ENCODE data around the gene HK3.

Gene HK3

GRCh38 chr5:176889321-176890280 is 9.5 kb downstream of the HK3 start:
- no peak overlapping the region for H3K4me3 ChIP-seq (ENCODE audit: low read length)
- no peak for TF ChIP-seq CTCF (conservative IDR thresholded peaks at IDR 0.05; ENCODE audit: low read length)
- no peak for DNase-seq (ENCODE audit: low read depth)

GRCh38 chr5:176888865-176889165 is 10.3 kb downstream of the HK3 start:
- DNase-seq (ENCODE audit: low read depth), result no peak
- no peak for TF ChIP-seq CTCF (conservative IDR thresholded peaks at IDR 0.05; ENCODE audit: low read length)
- H3K4me3 ChIP-seq (ENCODE audit: low read length), result no peak overlapping the region

- no peak overlapping the region for H3K4me3 ChIP-seq (ENCODE audit: low read length)
- TF ChIP-seq CTCF (conservative IDR thresholded peaks at IDR 0.05; ENCODE audit: low read length), result no peak
- no peak for DNase-seq (ENCODE audit: low read depth)
Measured at GRCh38 chr5:176888016-176888864, 10.9 kb downstream of the HK3 start.

GRCh38 chr5:176887252-176887849 is 11.8 kb downstream of the HK3 start:
- no peak for DNase-seq (ENCODE audit: low read depth)
- H3K4me3 ChIP-seq (ENCODE audit: low read length), result no peak overlapping the region
- no peak for TF ChIP-seq CTCF (conservative IDR thresholded peaks at IDR 0.05; ENCODE audit: low read length)

- no peak for TF ChIP-seq CTCF (conservative IDR thresholded peaks at IDR 0.05; ENCODE audit: low read length)
- no peak for DNase-seq (ENCODE audit: low read depth)
- no peak overlapping the region for H3K4me3 ChIP-seq (ENCODE audit: low read length)
Measured at GRCh38 chr5:176886336-176887251, 12.6 kb downstream of the HK3 start.

- H3K4me3 ChIP-seq (ENCODE audit: low read length), result no peak overlapping the region
- TF ChIP-seq CTCF (conservative IDR thresholded peaks at IDR 0.05; ENCODE audit: low read length), result no peak
- no peak for DNase-seq (ENCODE audit: low read depth)
Measured at GRCh38 chr5:176884571-176884890, 14.6 kb downstream of the HK3 start.
